ENCODE results near the gene FBXO34.

Gene FBXO34

DNA sequence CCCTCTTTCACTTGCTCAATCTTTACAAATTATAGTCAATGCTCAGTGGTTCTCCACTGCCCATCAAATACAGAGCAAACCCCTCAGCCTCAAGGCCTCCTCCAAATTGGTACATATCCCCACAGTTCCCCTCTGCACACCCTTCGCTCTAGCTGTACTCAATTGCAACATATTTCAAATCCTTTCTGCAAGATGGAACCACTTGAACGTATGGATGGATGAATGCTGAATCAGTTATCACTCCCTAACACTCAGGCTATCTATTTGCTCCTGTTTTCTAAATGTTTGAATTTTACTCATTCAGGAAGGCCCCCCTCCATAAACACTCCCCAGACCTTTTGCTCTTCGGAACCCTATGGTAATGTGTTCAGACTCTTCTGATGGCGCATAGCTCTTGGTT, 115.9 kb downstream of the FBXO34 start:
- DNase-seq (ENCODE audit: low read depth, low spot score): no peak
- in situ Hi-C loops (cut with HindIII; ENCODE audit: low sequenced_read_pairs): no loop called here
- H3K4me3 ChIP-seq (ENCODE audit: low read depth, low read length): no peak overlapping the region
- TF ChIP-seq, protein P1, sequence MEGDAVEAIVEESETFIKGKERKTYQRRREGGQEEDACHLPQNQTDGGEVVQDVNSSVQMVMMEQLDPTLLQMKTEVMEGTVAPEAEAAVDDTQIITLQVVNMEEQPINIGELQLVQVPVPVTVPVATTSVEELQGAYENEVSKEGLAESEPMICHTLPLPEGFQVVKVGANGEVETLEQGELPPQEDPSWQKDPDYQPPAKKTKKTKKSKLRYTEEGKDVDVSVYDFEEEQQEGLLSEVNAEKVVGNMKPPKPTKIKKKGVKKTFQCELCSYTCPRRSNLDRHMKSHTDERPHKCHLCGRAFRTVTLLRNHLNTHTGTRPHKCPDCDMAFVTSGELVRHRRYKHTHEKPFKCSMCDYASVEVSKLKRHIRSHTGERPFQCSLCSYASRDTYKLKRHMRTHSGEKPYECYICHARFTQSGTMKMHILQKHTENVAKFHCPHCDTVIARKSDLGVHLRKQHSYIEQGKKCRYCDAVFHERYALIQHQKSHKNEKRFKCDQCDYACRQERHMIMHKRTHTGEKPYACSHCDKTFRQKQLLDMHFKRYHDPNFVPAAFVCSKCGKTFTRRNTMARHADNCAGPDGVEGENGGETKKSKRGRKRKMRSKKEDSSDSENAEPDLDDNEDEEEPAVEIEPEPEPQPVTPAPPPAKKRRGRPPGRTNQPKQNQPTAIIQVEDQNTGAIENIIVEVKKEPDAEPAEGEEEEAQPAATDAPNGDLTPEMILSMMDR (IDR thresholded peaks at IDR 0.05; ENCODE audit: low read depth, low read length): no peak

DNA sequence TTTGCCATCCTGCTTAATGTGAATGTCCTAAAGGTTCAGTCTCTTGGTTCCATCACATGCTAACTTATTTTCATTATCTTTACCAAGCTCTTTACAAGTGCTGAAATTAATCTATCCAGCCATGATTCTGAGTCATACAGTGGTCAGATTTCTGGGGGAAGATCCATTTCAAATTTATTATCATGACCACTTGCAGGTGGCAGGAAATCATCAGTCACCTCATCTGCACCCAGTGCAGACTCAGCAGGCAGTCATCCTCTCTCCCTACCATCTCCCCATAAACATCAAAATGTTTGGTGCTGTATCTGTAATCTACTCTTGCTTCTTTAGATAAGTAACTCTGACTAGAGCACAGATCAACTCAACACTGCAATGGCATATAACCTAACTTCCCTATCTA, 116.9 kb downstream of the FBXO34 start:
- no peak overlapping the region for H3K4me3 ChIP-seq (ENCODE audit: low read depth, low read length)
- TF ChIP-seq, protein P1 (IDR thresholded peaks at IDR 0.05; ENCODE audit: low read depth, low read length): no peak
- peak; percentile 51 for DNase-seq (ENCODE audit: low read depth, low spot score)
- in situ Hi-C loops (cut with HindIII; ENCODE audit: low sequenced_read_pairs): no loop called here

GRCh38 chr14:55389330-55389729, 118.1 kb downstream of the FBXO34 start:
- TF ChIP-seq, protein P1 (IDR thresholded peaks at IDR 0.05; ENCODE audit: low read depth, low read length): no peak
- DNase-seq (ENCODE audit: low read depth, low spot score): peak; percentile 80
- in situ Hi-C loops (cut with HindIII; ENCODE audit: low sequenced_read_pairs): no loop called here
- no peak overlapping the region for H3K4me3 ChIP-seq (ENCODE audit: low read depth, low read length)

- TF ChIP-seq, protein P1 (IDR thresholded peaks at IDR 0.05; ENCODE audit: low read depth, low read length): no peak
- in situ Hi-C loops (cut with HindIII; ENCODE audit: low sequenced_read_pairs): no loop called here
- peak; percentile 96 for DNase-seq (ENCODE audit: low read depth, low spot score)
- H3K4me3 ChIP-seq (ENCODE audit: low read depth, low read length): no peak overlapping the region
Observed at GRCh38 chr14:55398679-55399078, 127.5 kb downstream of the FBXO34 start.

GRCh38 chr14:55399183-55399582, 128.0 kb downstream of the FBXO34 start:
- TF ChIP-seq, protein P1 (IDR thresholded peaks at IDR 0.05; ENCODE audit: low read depth, low read length): no peak
- in situ Hi-C loops (cut with HindIII; ENCODE audit: low sequenced_read_pairs): no loop called here
- no peak for DNase-seq (ENCODE audit: low read depth, low spot score)
- H3K4me3 ChIP-seq (ENCODE audit: low read depth, low read length): no peak overlapping the region

DNA sequence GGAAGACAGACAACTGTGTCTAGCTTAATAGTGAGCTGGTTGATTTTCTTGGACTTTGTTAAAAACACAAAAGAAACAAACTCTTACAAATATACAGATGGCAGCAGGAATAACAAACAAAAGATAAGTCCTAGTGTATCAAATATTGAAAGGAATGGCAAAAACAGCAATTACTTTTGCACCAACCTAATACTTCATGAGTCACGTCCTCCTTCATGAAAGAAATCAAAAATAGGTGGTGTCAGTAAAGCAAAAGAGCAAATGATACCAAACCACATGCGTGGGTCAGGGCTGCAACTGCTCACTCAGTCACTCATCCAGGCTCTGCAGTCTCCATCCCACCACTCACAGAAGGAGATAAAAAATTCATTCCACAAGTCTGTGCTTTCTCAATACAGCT, 128.6 kb downstream of the FBXO34 start:
- in situ Hi-C loops (cut with HindIII; ENCODE audit: low sequenced_read_pairs): no loop called here
- no peak for DNase-seq (ENCODE audit: low read depth, low spot score)
- H3K4me3 ChIP-seq (ENCODE audit: low read depth, low read length): no peak overlapping the region
- TF ChIP-seq, protein P1 (IDR thresholded peaks at IDR 0.05; ENCODE audit: low read depth, low read length): no peak

- DNase-seq (ENCODE audit: low read depth, low spot score): no peak
- TF ChIP-seq, protein P1 (IDR thresholded peaks at IDR 0.05; ENCODE audit: low read depth, low read length): no peak
- in situ Hi-C loops (cut with HindIII; ENCODE audit: low sequenced_read_pairs): no loop called here
- H3K4me3 ChIP-seq (ENCODE audit: low read depth, low read length): no peak overlapping the region
Observed at GRCh38 chr14:55401751-55402150, 130.5 kb downstream of the FBXO34 start.
